H9 (cell line): Measurements from ENCODE around the gene PCCA. TPM values are rescaled to one million over a fixed set of nuclear protein-coding genes. Genes with fewer than 3 reads are reported as not detected.

Source experiments
- DNase-seq: peaks from one replicate; pipeline ENCODE4 v3.0.0-alpha.2; 2017
- H2AFZ ChIP-seq: one replicate; pipeline ENCODE4 v1.6.1; 2013; ENCODE audit warnings: mild to moderate bottlenecking, low read length, control low read depth, moderate library complexity
- H2AK5ac ChIP-seq: 2 replicates; pipeline ENCODE4 v1.6.1; 2013; ENCODE audit warnings: low read length, control low read depth, mixed read lengths; ENCODE audit not compliant: insufficient read length
- H2BK120ac ChIP-seq: one replicate; pipeline ENCODE4 v1.6.1; 2013; ENCODE audit warnings: low read depth, mild to moderate bottlenecking, low read length, control low read depth, inconsistent platforms; ENCODE audit not compliant: poor library complexity, severe bottlenecking
- H2BK12ac ChIP-seq: 2 replicates; pipeline ENCODE4 v1.6.1; 2013; ENCODE audit warnings: low read length, control low read depth, mixed read lengths, low read depth; ENCODE audit not compliant: insufficient read length
- H2BK15ac ChIP-seq: 2 replicates; pipeline ENCODE4 v1.6.1; 2013; ENCODE audit warnings: low read depth, low read length, control low read depth
- H2BK20ac ChIP-seq: one replicate; pipeline ENCODE4 v1.6.1; 2013; ENCODE audit warnings: low read depth, mild to moderate bottlenecking, low read length, control low read depth, inconsistent platforms; ENCODE audit not compliant: poor library complexity, severe bottlenecking
- H2BK5ac ChIP-seq: 2 replicates; pipeline ENCODE4 v1.6.1; 2013; ENCODE audit warnings: low read length, control low read depth, mixed read lengths; ENCODE audit not compliant: insufficient read length
- H3K14ac ChIP-seq: 2 replicates; pipeline ENCODE4 v1.6.1; 2013; ENCODE audit warnings: low read length, control low read depth; ENCODE audit not compliant: insufficient read depth
- H3K18ac ChIP-seq: 2 replicates; pipeline ENCODE4 v1.6.1; 2013; ENCODE audit warnings: low read depth, mild to moderate bottlenecking, mixed read lengths, low read length, control low read depth; ENCODE audit not compliant: insufficient read length
- H3K23ac ChIP-seq: 2 replicates; pipeline ENCODE4 v1.6.1; 2013; ENCODE audit warnings: low read length, control low read depth, mixed read lengths, low read depth; ENCODE audit not compliant: insufficient read length
- H3K23me2 ChIP-seq: 2 replicates; pipeline ENCODE4 v1.6.1; 2013; ENCODE audit warnings: low read depth, mild to moderate bottlenecking, mixed read lengths, low read length, control low read depth; ENCODE audit not compliant: insufficient read length, poor library complexity, severe bottlenecking
- H3K27ac ChIP-seq: 2 replicates; pipeline ENCODE4 v1.5.1; 2013; ENCODE audit warnings: low read length, control low read depth, mixed read lengths, low read depth; ENCODE audit not compliant: insufficient read length
- H3K27me3 ChIP-seq: 2 replicates; pipeline ENCODE4 v1.6.1; 2013; ENCODE audit warnings: low read length, control low read depth, inconsistent platforms; ENCODE audit not compliant: insufficient read depth
- H3K4ac ChIP-seq: 2 replicates; pipeline ENCODE4 v1.6.1; 2013; ENCODE audit warnings: low read depth, mild to moderate bottlenecking, control low read depth, inconsistent platforms, low read length, moderate library complexity
- H3K4me1 ChIP-seq: 2 replicates; pipeline ENCODE4 v1.6.1; 2013; ENCODE audit warnings: low read length, control low read depth, inconsistent platforms; ENCODE audit not compliant: insufficient read depth
- H3K4me2 ChIP-seq: 2 replicates; pipeline ENCODE4 v1.6.1; 2013; ENCODE audit warnings: low read length, control low read depth, mixed read lengths; ENCODE audit not compliant: insufficient read length, insufficient read depth
- H3K56ac ChIP-seq: 2 replicates; pipeline ENCODE4 v1.6.1; 2013; ENCODE audit warnings: low read depth, mild to moderate bottlenecking, mixed read lengths, low read length, control low read depth; ENCODE audit not compliant: insufficient read length
- H3K79me1 ChIP-seq: 2 replicates; pipeline ENCODE4 v1.6.1; 2013; ENCODE audit warnings: low read depth, mild to moderate bottlenecking, moderate library complexity, low read length, control low read depth, inconsistent platforms; ENCODE audit not compliant: insufficient read depth, poor library complexity, severe bottlenecking
- H3K79me2 ChIP-seq: 2 replicates; pipeline ENCODE4 v1.6.1; 2013; ENCODE audit warnings: low read length, control low read depth, inconsistent platforms; ENCODE audit not compliant: insufficient read depth
- H3K9ac ChIP-seq: 2 replicates; pipeline ENCODE4 v1.6.1; 2013; ENCODE audit warnings: low read length, control low read depth, mixed read lengths; ENCODE audit not compliant: insufficient read length; ENCODE audit errors: extremely low read depth
- H3K9me3 ChIP-seq: one replicate; pipeline ENCODE4 v1.6.1; 2013; ENCODE audit warnings: low read depth, low read length, inconsistent platforms; ENCODE audit not compliant: control insufficient read depth
- H3T11ph ChIP-seq: one replicate; pipeline ENCODE4 v1.6.1; 2013; ENCODE audit warnings: mild to moderate bottlenecking, low read length, control low read depth, inconsistent platforms
- H4K20me1 ChIP-seq: one replicate; pipeline ENCODE4 v1.6.1; 2013; ENCODE audit not compliant: control insufficient read depth, insufficient read length, insufficient read depth
- H4K5ac ChIP-seq: 2 replicates; pipeline ENCODE4 v1.6.1; 2013; ENCODE audit warnings: low read depth, mild to moderate bottlenecking, mixed read lengths, low read length, control low read depth; ENCODE audit not compliant: insufficient read length
- H4K8ac ChIP-seq: replicated peaks from 2 replicates; pipeline ENCODE4 v1.6.1; 2013; ENCODE audit warnings: low read length, control low read depth, mixed read lengths, low read depth; ENCODE audit not compliant: insufficient read length
- H4K91ac ChIP-seq: 2 replicates; pipeline ENCODE4 v1.6.1; 2013; ENCODE audit warnings: low read depth, mild to moderate bottlenecking, moderate library complexity, mixed read lengths, low read length, control low read depth; ENCODE audit not compliant: insufficient read length
- H3K27ac Mint-ChIP-seq, 3 experiments: 2 replicates in 2 of 3; 3 replicates in 1 of 3; pipeline ENCODE4 v1.8.0; 2020 to 2021; ENCODE audit warnings: mixed read lengths in 3 of 3, mild to moderate bottlenecking in 1 of 3, moderate library complexity in 1 of 3
- H3K27me3 Mint-ChIP-seq: 2 replicates; pipeline ENCODE4 v1.8.0; 2021; ENCODE audit warnings: low read depth, mild to moderate bottlenecking, moderate library complexity, mixed read lengths
- H3K36me3 Mint-ChIP-seq, 3 experiments: 2 replicates in 2 of 3; 3 replicates in 1 of 3; pipeline ENCODE4 v1.8.0; 2020 to 2021; ENCODE audit warnings: low read depth in 3 of 3, mixed read lengths in 3 of 3; ENCODE audit not compliant: insufficient read depth in 1 of 3
- H3K4me1 Mint-ChIP-seq, 2 experiments: 2 replicates each; pipeline ENCODE4 v1.8.0; 2020; ENCODE audit warnings: mixed read lengths in 2 of 2
- H3K4me3 Mint-ChIP-seq, 2 experiments: 2 replicates in 1 of 2; 3 replicates in 1 of 2; pipeline ENCODE4 v1.8.0; 2020 to 2021; ENCODE audit warnings: mild to moderate bottlenecking in 2 of 2, mixed read lengths in 2 of 2, moderate library complexity in 1 of 2
- H3K9me3 Mint-ChIP-seq, 2 experiments: 2 replicates in 1 of 2; 3 replicates in 1 of 2; pipeline ENCODE4 v1.8.0; 2020; ENCODE audit warnings: mild to moderate bottlenecking in 2 of 2, mixed read lengths in 2 of 2, moderate library complexity in 1 of 2
- WGBS: extraction: QIAGEN DNeasy Blood & Tissue Kit; methylation state at CpG from one replicate; pipeline ENCODE4 v1.1.7; 2013; ENCODE audit warnings: missing lambda C conversion rate, low lambda C conversion rate, mixed read lengths; ENCODE audit not compliant: insufficient read length; ENCODE audit errors: extremely low coverage; 5-methylcytosine and 5-hydroxymethylcytosine counted together
- total RNA-seq: library from RNA; stranded (reverse); gene quantifications from 2 replicates; pipeline ENCODE4 v1.2.1, GENCODE V29; 2021
- TF ChIP-seq, protein P1 (sequence below): fragments of 200-600 bp; sonication (generic); conservative IDR thresholded peaks from 3 replicates; pipeline ENCODE4 v1.8.0; 2021; ENCODE audit warnings: antibody characterized with exemption, mild to moderate bottlenecking

PCCA gene
- total RNA-seq, 1 experiment from 2014 or later = 56.5 TPM

DNA sequence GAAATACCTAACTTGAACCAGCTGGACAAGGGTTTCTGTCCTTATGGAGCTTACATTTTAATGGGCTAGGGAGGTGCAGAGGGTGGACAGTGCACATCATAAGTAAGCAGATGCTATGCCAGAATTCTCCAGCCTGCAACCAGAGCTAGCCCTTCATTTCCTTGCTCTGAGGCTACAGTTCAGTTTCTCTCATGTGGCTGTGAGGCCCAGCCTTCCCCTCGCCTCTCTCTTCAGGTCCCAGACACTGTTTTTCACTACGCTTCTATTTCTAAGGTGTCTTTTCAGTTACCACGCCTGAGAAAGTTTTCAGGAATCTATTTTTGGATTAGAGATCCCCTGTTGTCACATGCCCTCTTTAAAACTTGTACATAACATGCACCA lies 141.9 kb downstream of the PCCA start:
- Histone ChIP-seq H3K27ac (no peak overlapping the region), H2BK15ac (no peak overlapping the region), H3K4me2 (no peak overlapping the region), H3T11ph (no peak overlapping the region), H3K9me3 (no peaks in the 10 kb centered on the region), H3K23ac (no peak overlapping the region), H4K8ac (no peak overlapping the region), H3K79me1 (no peaks in the 10 kb centered on the region), H3K27me3 (no peaks in the 10 kb centered on the region), H3K9ac (no peak overlapping the region), H3K79me2 (no peaks in the 10 kb centered on the region; the same call in 1 of the 2 replicates), H4K20me1 (no peaks in the 10 kb centered on the region), H3K4me1 (peaks cover 5% of the 10 kb centered on the region; the same call in 1 of the 2 replicates), H3K56ac (no peak overlapping the region), H2BK120ac (no peak overlapping the region), H2BK20ac (no peak overlapping the region), H4K5ac (no peak overlapping the region), H2AFZ (no peak overlapping the region), H3K4ac (no peak overlapping the region), H2AK5ac (no peak overlapping the region), H3K23me2 (no peaks in the 10 kb centered on the region), H4K91ac (no peak overlapping the region), H3K14ac (no peak overlapping the region), H2BK5ac (no peak overlapping the region), H3K18ac (no peak overlapping the region), H2BK12ac (no peak overlapping the region)
- Mint-ChIP-seq H3K27me3 (no peaks in the 10 kb centered on the region), H3K27ac (no peak overlapping the region), H3K9me3 (no peaks in the 10 kb centered on the region), H3K4me1 (peaks cover 28 to 35% of the 10 kb centered on the region in 2 experiments), H3K4me3 (no peak overlapping the region), H3K36me3 (no peaks in the 10 kb centered on the region)
- DNase-seq = no peak
- TF ChIP-seq, protein P1, sequence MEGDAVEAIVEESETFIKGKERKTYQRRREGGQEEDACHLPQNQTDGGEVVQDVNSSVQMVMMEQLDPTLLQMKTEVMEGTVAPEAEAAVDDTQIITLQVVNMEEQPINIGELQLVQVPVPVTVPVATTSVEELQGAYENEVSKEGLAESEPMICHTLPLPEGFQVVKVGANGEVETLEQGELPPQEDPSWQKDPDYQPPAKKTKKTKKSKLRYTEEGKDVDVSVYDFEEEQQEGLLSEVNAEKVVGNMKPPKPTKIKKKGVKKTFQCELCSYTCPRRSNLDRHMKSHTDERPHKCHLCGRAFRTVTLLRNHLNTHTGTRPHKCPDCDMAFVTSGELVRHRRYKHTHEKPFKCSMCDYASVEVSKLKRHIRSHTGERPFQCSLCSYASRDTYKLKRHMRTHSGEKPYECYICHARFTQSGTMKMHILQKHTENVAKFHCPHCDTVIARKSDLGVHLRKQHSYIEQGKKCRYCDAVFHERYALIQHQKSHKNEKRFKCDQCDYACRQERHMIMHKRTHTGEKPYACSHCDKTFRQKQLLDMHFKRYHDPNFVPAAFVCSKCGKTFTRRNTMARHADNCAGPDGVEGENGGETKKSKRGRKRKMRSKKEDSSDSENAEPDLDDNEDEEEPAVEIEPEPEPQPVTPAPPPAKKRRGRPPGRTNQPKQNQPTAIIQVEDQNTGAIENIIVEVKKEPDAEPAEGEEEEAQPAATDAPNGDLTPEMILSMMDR = no peak
- no CpG with 5 or more reads among the region's 3 CpGs for WGBS
